Choroid plexus epithelial cell (primary cell): ENCODE results near the gene SPPL2B.

Experiments
- DNase-seq: peaks from one replicate; pipeline ENCODE4 v3.0.0-alpha.2; 2010; ENCODE audit warnings: low read depth
- H3K4me3 ChIP-seq: 2 replicates; pipeline ENCODE4 v1.5.1; 2011; ENCODE audit warnings: low read depth, mild to moderate bottlenecking, control low read depth, low read length, moderate library complexity
- CTCF ChIP-seq: conservative IDR thresholded peaks from 2 replicates; pipeline ENCODE4 v1.5.1; 2011; ENCODE audit warnings: low read depth, mild to moderate bottlenecking, control low read depth, inconsistent platforms, low read length, moderate library complexity

SPPL2B gene

GRCh38 chr19:2318923-2319322 is 9.6 kb upstream of the SPPL2B start:
- no peak for DNase-seq
- no peak for TF ChIP-seq CTCF

GRCh38 chr19:2319551-2319950 is 8.9 kb upstream of the SPPL2B start:
- no peak for DNase-seq
- H3K4me3 ChIP-seq = no peak overlapping the region
- no peak for TF ChIP-seq CTCF

More at GRCh38 chr19:2318923-2319322, 9.6 kb upstream of the SPPL2B start:
- H3K4me3 ChIP-seq = no peak overlapping the region

- no peak for TF ChIP-seq CTCF
- no peak overlapping the region for H3K4me3 ChIP-seq
- DNase-seq = no peak
Observed at GRCh38 chr19:2320049-2320448, 8.4 kb upstream of the SPPL2B start.

GRCh38 chr19:2320939-2321338 is 7.5 kb upstream of the SPPL2B start:
- no peak overlapping the region for H3K4me3 ChIP-seq
- no peak for DNase-seq
- no peak for TF ChIP-seq CTCF

GRCh38 chr19:2321565-2322283 is 6.8 kb upstream of the SPPL2B start:
- no peak for DNase-seq
- no peak for TF ChIP-seq CTCF
- H3K4me3 ChIP-seq = no peak overlapping the region

- TF ChIP-seq CTCF = no peak
- no peak for DNase-seq
- H3K4me3 ChIP-seq = no peak overlapping the region
Observed at GRCh38 chr19:2323707-2324106, 4.8 kb upstream of the SPPL2B start.

GRCh38 chr19:2324220-2324948 is 4.1 kb upstream of the SPPL2B start:
- no peak for TF ChIP-seq CTCF
- no peak overlapping the region for H3K4me3 ChIP-seq
- no peak for DNase-seq
